Ishikawa (cell line): ENCODE data around the gene CLRN3.

Experiments
- CEBPB ChIP-seq: IDR thresholded peaks from 2 replicates; pipeline ENCODE4 v1.6.1; 2012
- CREB1 ChIP-seq: IDR thresholded peaks from 2 replicates; pipeline ENCODE4 v1.6.1; 2012; ENCODE audit warnings: low read depth
- EGR1 ChIP-seq: IDR thresholded peaks from 2 replicates; pipeline ENCODE4 v1.6.1; 2012
- EP300 ChIP-seq: IDR thresholded peaks from 2 replicates; pipeline ENCODE4 v1.6.1; 2012; ENCODE audit warnings: borderline replicate concordance
- FOXM1 ChIP-seq: IDR thresholded peaks from 2 replicates; pipeline ENCODE4 v1.6.1; 2012; ENCODE audit warnings: low read depth, borderline replicate concordance
- MAX ChIP-seq: IDR thresholded peaks from 2 replicates; pipeline ENCODE4 v1.6.1; 2012
- NFIC ChIP-seq: IDR thresholded peaks from 2 replicates; pipeline ENCODE4 v1.6.1; 2012
- RAD21 ChIP-seq: IDR thresholded peaks from 2 replicates; pipeline ENCODE4 v1.6.1; 2012; ENCODE audit warnings: low read depth
- REST ChIP-seq: IDR thresholded peaks from 2 replicates; pipeline ENCODE4 v1.6.1; 2012; ENCODE audit warnings: low read depth, mild to moderate bottlenecking
- TAF1 ChIP-seq: IDR thresholded peaks from 2 replicates; pipeline ENCODE4 v1.6.1; 2012; ENCODE audit warnings: low read depth, mild to moderate bottlenecking
- TCF12 ChIP-seq: IDR thresholded peaks from 2 replicates; pipeline ENCODE4 v1.6.1; 2012; ENCODE audit warnings: low read depth
- TEAD4 ChIP-seq: IDR thresholded peaks from 2 replicates; pipeline ENCODE4 v1.6.1; 2012
- USF1 ChIP-seq: IDR thresholded peaks from 2 replicates; pipeline ENCODE4 v1.6.1; 2012
- YY1 ChIP-seq: IDR thresholded peaks from 2 replicates; pipeline ENCODE4 v1.6.1; 2012; ENCODE audit warnings: low read depth
- ZBTB7A ChIP-seq: IDR thresholded peaks from 2 replicates; pipeline ENCODE4 v1.6.1; 2012; ENCODE audit warnings: low read depth

CLRN3 gene

GRCh38 chr10:127937069-127937468 lies 44.3 kb upstream of the CLRN3 start:
- TF ChIP-seq TAF1, result no peak
- TF ChIP-seq ZBTB7A, result no peak
- no peak for TF ChIP-seq EGR1
- TF ChIP-seq EP300, result no peak
- TF ChIP-seq MAX, result no peak
- TF ChIP-seq TEAD4, result no peak

GRCh38 chr10:127935071-127935561 lies 42.4 kb upstream of the CLRN3 start:
- TF ChIP-seq REST, result no peak
- no peak for TF ChIP-seq MAX

- TF ChIP-seq EGR1, result no peak
- TF ChIP-seq MAX, result no peak
- TF ChIP-seq RAD21, result no peak
- no peak for TF ChIP-seq CEBPB
- TF ChIP-seq NFIC, result no peak
- TF ChIP-seq EP300, result no peak
- TF ChIP-seq ZBTB7A, result no peak
- TF ChIP-seq YY1, result no peak
- TF ChIP-seq TAF1, result no peak
- TF ChIP-seq CREB1, result no peak
Measured at GRCh38 chr10:127934383-127934782, 41.6 kb upstream of the CLRN3 start.

- TF ChIP-seq TAF1, result no peak
- TF ChIP-seq CREB1, result no peak
- no peak for TF ChIP-seq TEAD4
- no peak for TF ChIP-seq EGR1
- no peak for TF ChIP-seq RAD21
- no peak for TF ChIP-seq TCF12
- no peak for TF ChIP-seq ZBTB7A
- no peak for TF ChIP-seq MAX
- no peak for TF ChIP-seq NFIC
- TF ChIP-seq REST, result no peak
- no peak for TF ChIP-seq YY1
- TF ChIP-seq EP300, result no peak
- no peak for TF ChIP-seq CEBPB
- no peak for TF ChIP-seq FOXM1
- TF ChIP-seq USF1, result no peak
Measured at GRCh38 chr10:127933271-127933670, 40.5 kb upstream of the CLRN3 start.

- no peak for TF ChIP-seq TCF12
- no peak for TF ChIP-seq TAF1
- TF ChIP-seq FOXM1, result no peak
Measured at GRCh38 chr10:127932521-127933270, 40.0 kb upstream of the CLRN3 start.

- TF ChIP-seq YY1 (no peak), USF1 (no peak), RAD21 (no peak), ZBTB7A (no peak), NFIC (no peak), TEAD4 (no peak), MAX (no peak), TCF12 (no peak)
Measured at GRCh38 chr10:127928021-127928806, 35.5 kb upstream of the CLRN3 start.
